HL-60/S4 (cell line): ENCODE measurements around the gene NME7.

ENCODE experiments used
- in situ Hi-C: fragments of 300-500 bp; cut with MboI; formaldehyde crosslinking; loops from 2 replicates; pipeline ENCODE4 v1.14.3; 2022; ENCODE audit warnings: low sequenced_read_pairs

Gene NME7

GRCh38 chr1:169111472-169111871 is 256.1 kb downstream of the NME7 start:
- in situ Hi-C loops, result no loop called here

DNA sequence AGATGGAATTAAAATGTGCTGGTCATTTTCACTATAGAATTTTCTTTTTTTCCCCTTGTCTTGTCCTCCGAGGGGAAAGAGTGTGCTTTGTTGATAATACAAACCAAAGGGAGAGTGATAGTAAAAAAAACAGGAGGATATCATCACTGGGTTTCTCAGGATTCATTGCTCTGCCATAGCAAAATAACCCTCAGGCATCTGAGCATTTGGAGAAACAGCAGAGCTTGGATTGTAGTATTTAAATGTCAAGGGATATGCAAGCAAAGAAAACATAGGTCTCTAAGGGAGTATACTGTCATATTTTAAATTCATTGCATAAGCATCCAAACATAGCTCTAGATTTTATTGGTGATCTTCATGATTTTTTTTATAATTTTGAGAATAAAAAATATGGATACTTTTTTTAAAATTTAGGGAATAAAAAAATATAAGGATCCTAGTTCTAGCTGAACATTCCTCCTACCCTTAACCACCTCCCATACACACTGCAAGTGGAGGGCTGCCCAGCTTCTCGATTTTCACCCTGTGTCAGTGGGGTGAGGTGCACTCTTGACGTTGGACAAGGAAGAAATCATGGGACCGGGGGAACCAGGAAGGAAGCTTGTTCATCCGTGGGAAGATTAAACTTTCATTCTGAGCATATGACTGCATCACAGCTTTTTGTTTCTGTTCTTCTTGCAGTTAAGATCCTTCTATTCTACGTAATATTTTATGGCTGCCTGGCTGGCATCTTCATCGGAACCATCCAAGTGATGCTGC is 256.7 kb downstream of the NME7 start:
- in situ Hi-C loops, result no loop called here

DNA sequence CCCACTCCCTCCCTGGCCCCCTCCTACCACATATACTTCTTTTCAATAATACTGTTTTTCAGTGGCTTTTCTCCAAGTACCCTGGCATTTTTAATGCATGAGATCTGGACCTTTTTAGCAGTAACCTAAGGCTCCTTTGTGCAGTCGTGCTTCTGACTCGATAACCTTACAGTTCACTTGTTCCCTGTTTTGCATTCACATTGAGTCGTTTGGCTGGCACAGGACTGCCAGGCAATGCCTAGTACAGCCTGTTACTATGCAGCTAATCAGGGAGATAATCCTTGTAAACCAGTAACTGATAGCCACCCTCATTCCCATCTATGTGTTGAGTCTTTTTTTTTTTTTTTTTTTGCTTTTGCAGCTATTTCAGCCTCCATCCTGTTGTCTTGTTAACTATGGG is 257.4 kb downstream of the NME7 start:
- in situ Hi-C loops, result no loop called here

DNA sequence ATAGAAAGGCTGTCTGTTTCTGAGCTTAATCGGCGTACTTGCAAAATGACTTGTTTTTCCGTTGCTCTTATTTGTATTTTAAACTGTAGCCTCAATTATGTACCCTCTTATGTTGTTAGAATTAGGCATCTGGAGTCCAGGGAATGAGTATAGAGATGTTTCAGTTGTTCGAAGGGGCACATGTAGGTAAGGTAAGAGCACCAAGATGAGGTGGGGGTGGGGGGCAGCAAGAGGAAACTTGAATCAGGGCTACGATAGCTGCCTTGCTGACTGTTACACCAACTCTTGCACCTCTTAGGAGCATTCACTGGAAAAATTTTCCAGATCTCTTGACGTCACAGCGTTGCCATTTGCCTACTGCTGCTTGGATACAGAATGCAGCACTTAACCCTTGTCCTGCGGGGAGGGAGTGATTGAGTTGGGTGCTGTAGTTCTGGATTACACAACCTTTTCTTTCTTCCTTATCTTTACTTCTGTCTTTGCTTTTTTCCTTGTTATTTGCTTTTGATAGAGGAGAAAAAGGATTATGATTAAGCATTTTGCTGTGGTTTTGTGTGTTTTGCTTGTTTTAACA is 257.9 kb downstream of the NME7 start:
- in situ Hi-C loops, result no loop called here

DNA sequence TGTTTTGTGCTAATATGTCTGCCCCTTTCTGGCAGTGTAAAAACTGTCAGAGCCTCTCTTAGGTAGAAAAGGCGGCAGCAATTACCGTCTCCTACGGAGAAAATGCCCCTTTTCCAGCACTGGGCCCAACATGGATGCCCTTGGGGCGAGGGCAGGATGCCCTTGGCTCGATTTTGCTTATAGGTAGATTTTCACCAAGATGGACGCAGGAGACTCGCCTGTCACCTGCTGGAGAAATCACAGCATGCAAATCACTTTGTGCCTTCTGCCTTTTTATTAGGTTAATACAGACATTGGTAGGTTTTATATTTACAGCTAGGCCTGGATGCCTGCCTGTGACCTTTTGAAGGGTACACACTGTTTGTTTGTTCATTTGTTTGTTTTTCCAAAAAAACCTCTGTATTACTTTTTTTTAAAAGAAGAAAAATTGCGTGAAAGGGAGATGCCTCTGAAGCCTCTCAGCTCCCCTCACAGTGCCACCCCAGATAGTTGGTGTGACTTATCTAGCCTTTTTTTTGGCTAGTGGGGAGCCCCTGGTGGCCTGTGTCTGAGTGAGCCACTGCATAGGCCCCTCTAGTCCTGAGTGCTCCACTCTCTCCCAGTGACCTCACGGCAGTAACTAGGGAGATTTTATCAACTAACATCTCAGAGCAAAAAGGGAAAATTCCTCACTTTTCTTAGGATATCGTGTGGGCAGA is 258.6 kb downstream of the NME7 start:
- in situ Hi-C loops, result no loop called here

GRCh38 chr1:169108223-169108622 is 259.4 kb downstream of the NME7 start:
- in situ Hi-C loops, result no loop called here

DNA sequence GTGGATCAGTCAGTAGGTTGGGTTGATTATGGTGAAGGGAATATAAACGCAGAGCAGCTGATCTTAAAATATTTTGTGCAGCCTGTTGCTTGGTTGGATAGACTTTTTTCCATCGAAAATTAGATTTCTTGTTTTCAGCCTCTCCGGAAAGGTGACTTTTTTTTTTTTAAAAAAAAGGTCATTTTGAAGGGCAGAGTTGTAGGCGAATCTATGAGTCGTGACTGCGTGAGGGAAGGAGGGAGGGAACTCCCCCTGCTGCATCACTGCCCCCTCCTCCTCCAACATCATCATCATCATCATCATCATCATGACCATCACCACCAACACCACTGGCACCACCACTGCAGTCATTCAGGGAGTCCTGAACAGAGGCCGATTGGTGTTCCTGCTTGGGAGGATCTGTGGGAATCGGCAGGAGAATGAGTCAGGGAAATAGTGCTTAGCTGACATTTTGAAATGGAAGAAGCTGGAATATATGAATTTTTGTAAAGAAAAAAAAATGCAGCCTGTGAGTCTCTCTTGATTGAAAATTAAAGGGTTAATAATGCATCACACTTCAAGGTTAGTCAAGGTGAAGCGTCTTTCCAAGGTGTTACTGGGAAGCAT is 259.9 kb downstream of the NME7 start:
- in situ Hi-C loops, result no loop called here

DNA sequence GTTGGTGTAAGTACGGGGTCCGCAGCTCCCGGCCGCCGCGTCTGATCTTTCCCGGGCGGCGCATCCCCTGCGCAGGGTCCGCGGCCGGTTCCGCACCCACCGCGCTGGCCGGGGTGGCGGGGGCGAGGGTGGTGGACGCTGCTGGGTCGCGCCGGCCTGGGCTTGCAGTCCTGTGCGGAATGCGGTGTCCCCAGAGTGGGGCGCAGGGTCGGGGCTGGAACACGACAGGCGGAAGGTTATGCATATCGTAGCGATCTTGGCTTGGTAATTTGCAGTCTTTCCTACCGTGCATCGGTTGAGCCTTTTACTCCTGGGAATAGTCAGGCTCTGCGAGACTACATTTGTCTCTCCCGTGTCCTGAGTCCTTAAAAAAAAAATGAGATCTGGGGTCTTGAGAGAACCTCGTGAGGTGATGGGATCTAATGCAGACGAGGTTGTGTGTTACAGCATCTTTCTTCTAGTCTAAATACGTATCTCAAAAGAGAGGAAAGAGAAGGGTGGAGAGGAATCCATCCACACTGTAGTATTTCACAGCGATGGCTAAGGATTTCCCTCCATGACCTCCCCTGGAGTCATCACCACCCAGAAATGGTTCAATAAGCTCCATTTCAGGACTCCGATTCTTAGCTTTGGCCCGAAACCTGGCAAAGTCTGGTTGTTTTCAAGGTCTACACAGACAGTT is 260.5 kb downstream of the NME7 start:
- in situ Hi-C loops, result no loop called here

DNA sequence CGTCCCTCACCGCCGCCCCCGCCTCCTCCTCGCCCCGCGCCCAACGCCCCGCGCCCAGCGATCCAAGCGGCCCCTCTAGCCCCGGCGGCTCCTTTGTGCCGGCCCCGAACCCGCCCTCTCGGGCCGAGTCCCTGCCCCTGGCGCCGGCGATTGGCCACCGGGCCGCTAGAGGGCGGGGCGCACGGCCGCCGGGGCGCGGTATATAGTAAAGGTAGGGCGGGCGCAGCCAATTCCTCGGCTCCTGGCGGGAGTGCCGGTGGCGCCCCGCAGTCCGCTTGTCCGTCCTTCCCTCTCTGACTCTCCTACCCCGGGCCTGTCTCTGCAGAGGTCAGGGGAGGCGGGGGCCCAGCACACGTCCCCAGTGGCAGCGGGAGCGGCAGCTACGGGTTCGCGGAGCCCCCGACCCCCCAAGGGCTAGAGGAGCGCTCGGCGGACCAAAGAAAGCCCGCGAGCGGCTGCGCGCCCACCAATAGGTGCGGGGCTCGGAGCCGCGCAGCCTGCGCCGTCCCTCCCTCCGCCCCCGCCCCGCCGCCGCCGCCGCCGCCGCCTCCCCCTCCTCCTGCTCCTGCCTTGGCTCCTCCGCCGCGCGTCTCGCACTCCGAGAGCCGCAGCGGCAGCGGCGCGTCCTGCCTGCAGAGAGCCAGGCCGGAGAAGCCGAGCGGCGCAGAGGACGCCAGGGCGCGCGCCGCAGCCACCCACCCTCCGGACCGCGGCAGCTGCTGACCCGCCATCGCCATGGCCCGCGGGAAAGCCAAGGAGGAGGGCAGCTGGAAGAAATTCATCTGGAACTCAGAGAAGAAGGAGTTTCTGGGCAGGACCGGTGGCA is 261.3 kb downstream of the NME7 start, which contains the start of gene ATP1B1:
TSS of gene ATP1B1 (plus strand) at position 596 of the 826 bp plus-strand sequence. CDS start at position 736, 140 bp downstream.
- in situ Hi-C loops, result no loop called here

DNA sequence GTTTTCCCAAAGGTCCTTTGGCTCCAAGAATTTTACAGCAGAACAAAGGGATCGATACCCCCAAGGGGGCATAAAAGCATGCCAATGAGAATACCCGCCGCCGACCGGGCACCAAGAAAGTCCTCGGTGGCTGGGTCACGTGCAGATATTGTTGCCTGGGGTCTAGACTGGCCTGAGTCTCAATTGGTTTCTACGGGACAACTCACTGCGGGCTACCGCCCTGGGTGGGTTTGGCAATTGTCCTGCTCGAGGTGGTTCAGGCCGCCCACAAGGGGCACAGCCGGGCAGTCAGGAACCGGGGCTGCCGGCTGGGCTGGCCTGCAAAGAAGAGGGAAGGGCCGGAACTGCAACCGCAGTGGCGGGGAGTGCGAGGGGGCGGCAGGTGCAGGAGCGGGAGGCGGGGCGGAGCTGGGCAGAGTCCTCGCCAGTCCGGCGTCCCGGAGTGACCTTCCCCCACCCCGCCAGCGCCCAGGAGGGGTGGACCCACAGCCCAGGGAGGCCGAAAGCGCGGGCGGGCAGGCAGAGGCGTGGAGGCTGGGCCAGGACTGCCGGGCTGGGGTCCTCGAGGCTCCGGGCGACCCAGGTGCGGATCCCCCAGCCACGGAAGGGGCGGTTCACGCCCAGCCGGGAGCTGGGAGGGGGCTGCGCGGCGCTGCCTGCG is 262.0 kb downstream of the NME7 start:
- in situ Hi-C loops, result no loop called here

DNA sequence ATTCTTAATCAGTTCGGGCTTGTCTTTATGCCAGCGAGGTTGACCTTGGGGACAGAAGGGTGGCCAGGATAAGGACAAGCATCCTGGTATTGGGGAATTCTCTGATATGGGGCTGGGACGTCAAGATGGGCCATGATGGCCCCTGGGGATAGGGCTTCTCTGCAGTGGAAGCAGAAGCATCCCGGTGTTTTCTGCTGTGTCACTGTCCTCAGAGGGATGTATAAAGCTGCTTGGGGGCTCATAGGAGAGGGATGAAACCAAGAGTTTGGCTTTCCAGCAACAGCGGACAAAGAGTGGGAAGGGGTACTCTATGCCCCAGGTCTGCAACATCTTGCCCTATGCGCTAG is 262.5 kb downstream of the NME7 start:
- in situ Hi-C loops, result no loop called here

DNA sequence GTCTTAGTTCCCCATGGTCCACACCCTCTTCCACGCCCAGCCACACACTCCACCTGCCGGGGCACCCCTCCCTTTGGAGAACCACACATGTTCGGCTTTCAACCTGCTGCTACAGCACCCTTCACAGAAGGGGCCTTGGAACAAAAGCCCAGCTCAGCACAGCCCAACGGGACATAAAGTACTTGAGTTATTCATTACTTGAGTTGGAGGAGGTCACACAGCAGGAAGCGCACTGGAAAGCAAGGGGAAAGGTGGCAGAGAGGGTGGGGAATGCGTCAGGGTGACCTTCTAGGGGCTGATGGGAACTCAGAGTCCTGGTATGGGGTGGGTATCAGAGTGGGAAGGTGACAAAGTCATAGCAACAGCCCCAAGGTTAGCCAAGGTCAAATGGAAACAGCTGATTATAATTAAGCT is 264.1 kb downstream of the NME7 start:
- in situ Hi-C loops, result no loop called here

DNA sequence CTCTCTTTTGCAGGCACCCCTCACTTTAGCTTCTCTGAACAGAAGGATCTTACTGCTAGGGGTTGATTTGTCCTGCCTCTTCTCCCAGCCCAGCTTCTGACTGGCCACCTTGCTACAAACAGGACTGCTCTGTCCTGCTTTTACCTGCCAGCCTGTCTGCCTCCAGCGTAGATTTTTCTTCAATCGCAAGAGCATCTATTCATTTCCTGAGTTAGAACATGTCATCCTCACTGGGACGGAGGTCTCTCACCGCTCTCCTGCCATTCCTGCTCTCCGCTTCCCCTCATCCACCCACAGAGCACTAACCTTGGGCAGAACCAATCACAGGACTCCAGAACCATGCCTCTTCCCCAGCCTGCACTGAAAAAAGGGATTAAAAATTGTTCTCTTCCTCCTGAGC is 264.6 kb downstream of the NME7 start:
- in situ Hi-C loops, result no loop called here

DNA sequence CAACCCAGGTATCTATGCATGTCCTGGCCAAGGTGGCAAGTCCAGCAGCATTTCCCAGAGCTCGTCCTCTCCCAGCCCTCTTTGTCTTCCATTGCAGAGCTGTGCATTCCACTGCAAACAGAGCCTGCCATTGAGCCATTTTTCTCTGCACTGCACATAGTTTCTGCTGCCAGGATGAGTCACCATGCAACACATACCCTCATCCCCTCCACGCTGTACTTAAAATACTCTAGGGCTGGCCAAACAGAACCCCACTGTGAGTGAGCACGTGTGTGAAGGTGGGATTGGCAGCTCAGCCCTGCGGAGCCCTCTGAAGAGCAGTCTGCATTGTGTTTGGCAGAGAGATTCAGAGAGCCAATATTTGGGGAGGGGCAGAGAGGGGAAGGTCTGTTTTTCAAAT is 265.0 kb downstream of the NME7 start:
- in situ Hi-C loops, result no loop called here

DNA sequence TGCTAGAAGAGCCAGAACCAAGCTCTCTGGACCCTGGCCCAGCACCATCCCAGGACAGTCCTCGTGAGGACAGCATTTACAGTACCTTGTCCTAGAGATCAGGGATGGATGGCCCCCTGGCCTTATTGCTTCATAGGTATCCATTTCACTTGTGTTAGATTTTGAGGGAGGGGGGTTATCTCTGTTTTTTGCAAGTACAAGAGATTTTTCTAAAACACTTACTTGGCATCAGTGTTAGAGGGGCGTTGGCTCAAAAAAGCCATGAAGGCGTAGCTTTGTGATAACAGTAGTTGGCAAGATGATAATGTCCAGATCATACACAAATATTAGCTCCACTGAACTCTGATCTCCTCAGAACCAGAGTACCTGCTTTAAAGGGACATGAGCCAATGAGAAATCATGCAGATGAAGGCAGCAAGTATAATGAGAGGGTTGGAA is 266.9 kb downstream of the NME7 start:
- in situ Hi-C loops, result no loop called here

DNA sequence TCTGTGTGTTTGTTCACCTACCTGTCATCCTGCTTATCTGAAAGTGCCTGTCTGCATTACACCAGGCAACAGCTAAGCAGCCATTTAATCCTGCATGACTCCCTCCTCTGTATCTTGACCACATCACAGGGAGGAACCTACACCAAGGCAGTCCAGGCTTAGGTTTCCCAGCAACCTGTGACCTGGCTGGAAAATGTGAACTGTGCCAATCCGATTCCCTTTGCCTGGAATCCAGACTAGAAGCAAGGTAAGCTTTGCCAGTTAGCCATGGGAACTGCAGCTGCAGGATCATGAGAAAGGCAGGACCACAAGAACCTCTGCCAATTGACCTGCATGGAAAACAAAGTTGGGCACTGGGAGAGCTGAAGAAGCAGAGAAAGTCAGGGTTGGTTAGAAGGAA is 267.4 kb downstream of the NME7 start:
- in situ Hi-C loops, result no loop called here

DNA sequence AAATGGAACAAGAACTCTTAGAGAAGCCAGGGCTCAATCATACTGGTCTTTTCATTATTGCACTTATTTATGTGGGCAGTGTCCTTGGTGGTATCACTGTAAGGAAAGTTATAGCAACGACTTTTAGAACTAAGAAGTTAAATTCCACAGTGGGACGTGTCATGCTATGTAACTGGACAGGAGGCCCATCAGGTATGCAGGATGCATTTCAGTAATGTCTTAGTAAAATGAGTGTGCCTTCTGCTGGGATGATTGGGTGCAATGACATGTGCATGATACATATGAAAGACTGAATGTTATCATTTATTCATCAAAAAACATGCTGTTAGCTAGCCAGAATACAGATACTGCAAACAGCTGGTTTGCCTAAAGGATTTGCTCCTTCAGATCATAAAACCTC is 268.0 kb downstream of the NME7 start:
- in situ Hi-C loops, result no loop called here

- in situ Hi-C loops, result no loop called here
Observed at GRCh38 chr1:169098380-169098779, 269.2 kb downstream of the NME7 start.

- in situ Hi-C loops, result no loop called here
Observed at GRCh38 chr1:169094897-169095569, 272.6 kb downstream of the NME7 start.
